HCT116 (cell line): ENCODE results near the gene WWP2. TPM values are rescaled to one million over a fixed set of nuclear protein-coding genes. Genes with fewer than 3 reads are reported as not detected.

Experiments used
- ATAC-seq: fragments of 200-7000 bp; cut with Tn5 transposase; 2 replicates; pipeline ENCODE4 v1.9.1; 2020; ENCODE audit warnings: mild to moderate bottlenecking, moderate library complexity
- BruUV-seq: library from RNA; stranded (reverse); fragments of 400-500 nt; replicated peaks from 2 replicates; lab custom pipeline; 2021; lab: Mats Ljungman, UMichigan
- CTCF ChIA-PET: fragments of 300-600 bp; sonication (Branson Sonifier 250); formaldehyde crosslinking; loops from one replicate; lab custom pipeline; 2021; ENCODE audit warnings: antibody characterized with exemption; lab: Charles Lee
- POLR2A ChIA-PET: fragments of 300-600, 350-600 bp; sonication (Branson Sonifier 250); formaldehyde crosslinking; loops from one replicate; lab custom pipeline; 2021; ENCODE audit warnings: antibody characterized with exemption; lab: Charles Lee
- RAD21 ChIA-PET, 2 experiments: fragments of 300-600 bp; sonication (Branson Sonifier 250); formaldehyde crosslinking; loops; one replicate each; lab custom pipeline; 2023; ENCODE audit warnings: low total read pairs in 2 of 2; ENCODE audit not compliant: uncharacterized antibody in 2 of 2, unreplicated experiment in 2 of 2, low non-redundant PET in 1 of 2; lab: Charles Lee
- DNase-seq: peaks from one replicate; pipeline ENCODE4 v3.0.0-alpha.2; 2010; ENCODE audit warnings: low read depth, low spot score
- H2AFZ ChIP-seq: fragments of 200-600 bp; shearing (Covaris generic), sonication (generic); 2 replicates; pipeline ENCODE4 v1.6.1; 2017; ENCODE audit warnings: low read depth, mixed run types, mixed read lengths, antibody characterized with exemption, low read length; ENCODE audit not compliant: poor library complexity, severe bottlenecking
- H3K27ac ChIP-seq: 2 replicates; pipeline ENCODE4 v1.5.1; 2012; ENCODE audit warnings: low read depth, low read length
- H3K27me3 ChIP-seq: fragments of 200-600 bp; sonication (generic); 2 replicates; pipeline ENCODE4 v1.6.1; 2016; ENCODE audit warnings: mixed run types, low read length, mixed read lengths; ENCODE audit not compliant: insufficient read depth
- H3K36me3 ChIP-seq, 2 experiments: fragments of 200-500 bp in 1 of 2; fragments of 200-600 bp in 1 of 2; sonication (Bioruptor generic) in 1 of 2; sonication (generic) in 1 of 2; 2 replicates each; pipeline versions ENCODE4 v1.5.1 to v1.6.1; 2014 to 2016; ENCODE audit warnings: low read length in 2 of 2, inconsistent platforms in 1 of 2, mixed read lengths in 1 of 2, mixed run types in 1 of 2; ENCODE audit not compliant: insufficient read depth in 2 of 2, control insufficient read depth in 1 of 2
- H3K4me1 ChIP-seq, 2 experiments: fragments of 200-600 bp in 1 of 2; sonication (generic) in 1 of 2; 2 replicates each; pipeline versions ENCODE4 v1.5.1 to v1.6.1; 2012 to 2017; ENCODE audit warnings: low read length in 2 of 2, inconsistent platforms in 1 of 2, mild to moderate bottlenecking in 1 of 2, mixed read lengths in 1 of 2, mixed run types in 1 of 2, moderate library complexity in 1 of 2; ENCODE audit not compliant: insufficient read depth in 2 of 2, control insufficient read depth in 1 of 2
- H3K4me2 ChIP-seq: fragments of 200-600 bp; sonication (generic); 2 replicates; pipeline ENCODE4 v1.6.1; 2017; ENCODE audit warnings: mixed run types, low read length, mixed read lengths
- H3K4me3 ChIP-seq, 2 experiments: fragments of 200-600 bp in 1 of 2; sonication (generic) in 1 of 2; replicated peaks in 1 of 2; 2 replicates each; pipeline ENCODE4 v1.5.1; 2011 to 2016; ENCODE audit warnings: low read length in 2 of 2, control low read depth in 1 of 2, low read depth in 1 of 2, mild to moderate bottlenecking in 1 of 2, mixed read lengths in 1 of 2, mixed run types in 1 of 2
- H3K79me2 ChIP-seq: fragments of 200-600 bp; sonication (generic); 2 replicates; pipeline ENCODE4 v1.6.1; 2017; ENCODE audit warnings: mild to moderate bottlenecking, mixed run types, low read length, moderate library complexity, mixed read lengths; ENCODE audit not compliant: insufficient read depth
- H3K9ac ChIP-seq: fragments of 200-600 bp; sonication (generic); 2 replicates; pipeline ENCODE4 v1.6.1; 2016; ENCODE audit warnings: low read length, mixed read lengths
- H3K9me2 ChIP-seq: fragments of 200-600 bp; sonication (generic), shearing (Covaris generic); 2 replicates; pipeline ENCODE4 v1.6.1; 2017; ENCODE audit warnings: mixed run types, mild to moderate bottlenecking, moderate library complexity; ENCODE audit not compliant: insufficient read depth
- H3K9me3 ChIP-seq, 2 experiments: fragments of 200-500 bp in 1 of 2; fragments of 200-600 bp in 1 of 2; sonication (Bioruptor generic) in 1 of 2; sonication (generic) in 1 of 2; 2 replicates each; pipeline ENCODE4 v1.6.1; 2014 to 2017; ENCODE audit warnings: low read length in 2 of 2, mixed read lengths in 2 of 2, inconsistent platforms in 1 of 2, low read depth in 1 of 2, mild to moderate bottlenecking in 1 of 2, mixed run types in 1 of 2, moderate library complexity in 1 of 2; ENCODE audit not compliant: control insufficient read depth in 1 of 2, insufficient read depth in 1 of 2
- H4K20me1 ChIP-seq: fragments of 200-600 bp; sonication (generic), shearing (Covaris generic); 2 replicates; pipeline ENCODE4 v1.6.1; 2017; ENCODE audit warnings: mixed run types, mild to moderate bottlenecking, moderate library complexity; ENCODE audit not compliant: insufficient read depth
- EZH2phosphoT487 ChIP-seq: fragments of 200-600 bp; IDR thresholded peaks from 2 replicates; pipeline ENCODE4 v1.6.1; 2018; ENCODE audit warnings: antibody characterized with exemption, borderline replicate concordance
- POLR2A ChIP-seq: IDR thresholded peaks from 2 replicates; pipeline ENCODE4 v1.7.0; 2011; ENCODE audit warnings: borderline replicate concordance; ENCODE audit not compliant: insufficient read depth, insufficient read length; ENCODE audit errors: extremely low read depth
- POLR2AphosphoS5 ChIP-seq: IDR thresholded peaks from 2 replicates; pipeline ENCODE4 v1.6.1; 2011; ENCODE audit warnings: mild to moderate bottlenecking, low read depth, low read length, moderate library complexity
- SRF ChIP-seq: IDR thresholded peaks from 2 replicates; pipeline ENCODE4 v1.6.1; 2012; ENCODE audit warnings: low read depth
- TCF7L2 ChIP-seq: IDR thresholded peaks from 2 replicates; pipeline ENCODE4 v1.7.0; 2011; ENCODE audit warnings: borderline replicate concordance, inconsistent platforms; ENCODE audit not compliant: insufficient read depth, insufficient read length; ENCODE audit errors: extremely low read depth
- intact Hi-C: fragments of 100-400 bp; cut with micrococcal nuclease; formaldehyde crosslinking; loops from 2 replicates; pipeline ENCODE4 v1.10.0; 2022
- total RNA-seq: library from RNA; stranded (reverse); gene quantifications from one replicate; pipeline ENCODE4 v1.2.1, GENCODE V29; 2021; ENCODE audit not compliant: unreplicated experiment
- TF ChIP-seq, protein P1 (sequence below), 3 experiments: fragments of 200-600 bp in 1 of 3; sonication (generic) in 1 of 3; IDR thresholded peaks in 2 of 3; conservative IDR thresholded peaks in 1 of 3; 2 replicates each; pipeline ENCODE4 v1.5.1; 2012 to 2017; ENCODE audit warnings: low read depth in 2 of 3, low read length in 2 of 3, antibody characterized with exemption in 1 of 3, borderline replicate concordance in 1 of 3, control low read depth in 1 of 3, mild to moderate bottlenecking in 1 of 3, mixed read lengths in 1 of 3, mixed run types in 1 of 3, moderate library complexity in 1 of 3; ENCODE audit not compliant: insufficient read depth in 1 of 3
- TF ChIP-seq, protein P2 (sequence below): IDR thresholded peaks from 2 replicates; pipeline ENCODE4 v1.6.1; 2012; ENCODE audit warnings: low read depth
- TF ChIP-seq, protein P3 (sequence below): IDR thresholded peaks from 2 replicates; pipeline ENCODE4 v1.6.1; 2011; ENCODE audit warnings: mild to moderate bottlenecking, low read length, moderate library complexity; ENCODE audit not compliant: insufficient replicate concordance; ENCODE audit errors: extremely low read depth
- TF ChIP-seq, protein P4 (sequence below): IDR thresholded peaks from 2 replicates; pipeline ENCODE4 v1.6.1; 2012

WWP2 gene
- total RNA-seq, 1 experiment from 2014 or later: 44.2 TPM

DNA sequence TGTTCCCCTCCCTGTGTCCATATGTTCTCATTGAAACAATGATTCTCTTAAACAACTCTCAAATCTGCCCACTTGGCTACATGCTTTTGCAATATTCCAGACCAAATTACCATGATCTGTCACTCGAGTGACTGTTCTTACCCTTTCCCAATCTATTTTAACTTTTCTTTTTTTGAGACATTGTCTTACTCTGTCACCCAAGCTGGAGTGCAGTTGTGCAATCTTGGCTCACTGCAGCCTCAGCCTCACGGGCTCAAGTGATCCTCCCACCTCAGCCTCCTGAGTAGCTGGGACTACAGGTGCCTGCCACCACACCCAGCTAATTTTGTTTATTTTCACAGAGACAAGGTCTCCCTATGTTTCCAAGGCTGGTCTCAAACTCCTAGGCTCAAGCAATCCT lies 130.2 kb downstream of the WWP2 start:
- POLR2A ChIA-PET: no interaction called here
- TF ChIP-seq, protein P1, sequence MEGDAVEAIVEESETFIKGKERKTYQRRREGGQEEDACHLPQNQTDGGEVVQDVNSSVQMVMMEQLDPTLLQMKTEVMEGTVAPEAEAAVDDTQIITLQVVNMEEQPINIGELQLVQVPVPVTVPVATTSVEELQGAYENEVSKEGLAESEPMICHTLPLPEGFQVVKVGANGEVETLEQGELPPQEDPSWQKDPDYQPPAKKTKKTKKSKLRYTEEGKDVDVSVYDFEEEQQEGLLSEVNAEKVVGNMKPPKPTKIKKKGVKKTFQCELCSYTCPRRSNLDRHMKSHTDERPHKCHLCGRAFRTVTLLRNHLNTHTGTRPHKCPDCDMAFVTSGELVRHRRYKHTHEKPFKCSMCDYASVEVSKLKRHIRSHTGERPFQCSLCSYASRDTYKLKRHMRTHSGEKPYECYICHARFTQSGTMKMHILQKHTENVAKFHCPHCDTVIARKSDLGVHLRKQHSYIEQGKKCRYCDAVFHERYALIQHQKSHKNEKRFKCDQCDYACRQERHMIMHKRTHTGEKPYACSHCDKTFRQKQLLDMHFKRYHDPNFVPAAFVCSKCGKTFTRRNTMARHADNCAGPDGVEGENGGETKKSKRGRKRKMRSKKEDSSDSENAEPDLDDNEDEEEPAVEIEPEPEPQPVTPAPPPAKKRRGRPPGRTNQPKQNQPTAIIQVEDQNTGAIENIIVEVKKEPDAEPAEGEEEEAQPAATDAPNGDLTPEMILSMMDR (IDR thresholded peaks at IDR 0.05 in 2 of 3, conservative IDR thresholded peaks at IDR 0.05 in 1 of 3; ENCODE audit: borderline replicate concordance in 1 of 3, insufficient read depth in 1 of 3, low read depth in 2 of 3, low read length in 2 of 3): no peak
- TF ChIP-seq, protein P2, sequence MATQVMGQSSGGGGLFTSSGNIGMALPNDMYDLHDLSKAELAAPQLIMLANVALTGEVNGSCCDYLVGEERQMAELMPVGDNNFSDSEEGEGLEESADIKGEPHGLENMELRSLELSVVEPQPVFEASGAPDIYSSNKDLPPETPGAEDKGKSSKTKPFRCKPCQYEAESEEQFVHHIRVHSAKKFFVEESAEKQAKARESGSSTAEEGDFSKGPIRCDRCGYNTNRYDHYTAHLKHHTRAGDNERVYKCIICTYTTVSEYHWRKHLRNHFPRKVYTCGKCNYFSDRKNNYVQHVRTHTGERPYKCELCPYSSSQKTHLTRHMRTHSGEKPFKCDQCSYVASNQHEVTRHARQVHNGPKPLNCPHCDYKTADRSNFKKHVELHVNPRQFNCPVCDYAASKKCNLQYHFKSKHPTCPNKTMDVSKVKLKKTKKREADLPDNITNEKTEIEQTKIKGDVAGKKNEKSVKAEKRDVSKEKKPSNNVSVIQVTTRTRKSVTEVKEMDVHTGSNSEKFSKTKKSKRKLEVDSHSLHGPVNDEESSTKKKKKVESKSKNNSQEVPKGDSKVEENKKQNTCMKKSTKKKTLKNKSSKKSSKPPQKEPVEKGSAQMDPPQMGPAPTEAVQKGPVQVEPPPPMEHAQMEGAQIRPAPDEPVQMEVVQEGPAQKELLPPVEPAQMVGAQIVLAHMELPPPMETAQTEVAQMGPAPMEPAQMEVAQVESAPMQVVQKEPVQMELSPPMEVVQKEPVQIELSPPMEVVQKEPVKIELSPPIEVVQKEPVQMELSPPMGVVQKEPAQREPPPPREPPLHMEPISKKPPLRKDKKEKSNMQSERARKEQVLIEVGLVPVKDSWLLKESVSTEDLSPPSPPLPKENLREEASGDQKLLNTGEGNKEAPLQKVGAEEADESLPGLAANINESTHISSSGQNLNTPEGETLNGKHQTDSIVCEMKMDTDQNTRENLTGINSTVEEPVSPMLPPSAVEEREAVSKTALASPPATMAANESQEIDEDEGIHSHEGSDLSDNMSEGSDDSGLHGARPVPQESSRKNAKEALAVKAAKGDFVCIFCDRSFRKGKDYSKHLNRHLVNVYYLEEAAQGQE: no peak
- TF ChIP-seq, protein P3, sequence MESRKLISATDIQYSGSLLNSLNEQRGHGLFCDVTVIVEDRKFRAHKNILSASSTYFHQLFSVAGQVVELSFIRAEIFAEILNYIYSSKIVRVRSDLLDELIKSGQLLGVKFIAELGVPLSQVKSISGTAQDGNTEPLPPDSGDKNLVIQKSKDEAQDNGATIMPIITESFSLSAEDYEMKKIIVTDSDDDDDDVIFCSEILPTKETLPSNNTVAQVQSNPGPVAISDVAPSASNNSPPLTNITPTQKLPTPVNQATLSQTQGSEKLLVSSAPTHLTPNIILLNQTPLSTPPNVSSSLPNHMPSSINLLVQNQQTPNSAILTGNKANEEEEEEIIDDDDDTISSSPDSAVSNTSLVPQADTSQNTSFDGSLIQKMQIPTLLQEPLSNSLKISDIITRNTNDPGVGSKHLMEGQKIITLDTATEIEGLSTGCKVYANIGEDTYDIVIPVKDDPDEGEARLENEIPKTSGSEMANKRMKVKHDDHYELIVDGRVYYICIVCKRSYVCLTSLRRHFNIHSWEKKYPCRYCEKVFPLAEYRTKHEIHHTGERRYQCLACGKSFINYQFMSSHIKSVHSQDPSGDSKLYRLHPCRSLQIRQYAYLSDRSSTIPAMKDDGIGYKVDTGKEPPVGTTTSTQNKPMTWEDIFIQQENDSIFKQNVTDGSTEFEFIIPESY: no peak
- no peak for TF ChIP-seq TCF7L2
- TF ChIP-seq EZH2phosphoT487: no peak
- no peak for TF ChIP-seq SRF
- TF ChIP-seq POLR2A: no peak
- TF ChIP-seq POLR2AphosphoS5: no peak
- TF ChIP-seq, protein P4, sequence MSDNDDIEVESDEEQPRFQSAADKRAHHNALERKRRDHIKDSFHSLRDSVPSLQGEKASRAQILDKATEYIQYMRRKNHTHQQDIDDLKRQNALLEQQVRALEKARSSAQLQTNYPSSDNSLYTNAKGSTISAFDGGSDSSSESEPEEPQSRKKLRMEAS: no peak
- H2AFZ ChIP-seq: no peak overlapping the region
- H3K27ac ChIP-seq: no peak overlapping the region
- no peaks in the 10 kb centered on the region for H3K27me3 ChIP-seq
- DNase-seq (no peak), ATAC-seq (no peak)
- CTCF ChIA-PET: no interaction called here
- H3K9ac ChIP-seq: no peak overlapping the region
- no peaks in the 10 kb centered on the region for H3K9me3 ChIP-seq
- H3K4me3 ChIP-seq: no peak overlapping the region
- no peaks in the 10 kb centered on the region for H3K9me2 ChIP-seq
- no peaks in the 10 kb centered on the region for H3K36me3 ChIP-seq
- H3K79me2 ChIP-seq: no peaks in the 10 kb centered on the region
- intact Hi-C loops: no loop called here
- RAD21 ChIA-PET: no interaction called here
- H3K4me1 ChIP-seq: no peaks in the 10 kb centered on the region
- no peak overlapping the region for H3K4me2 ChIP-seq
- no peaks in the 10 kb centered on the region for H4K20me1 ChIP-seq
- no TSS peak for BruUV-seq
